Keratinocyte (primary cell): ENCODE data around the gene IFNA17. TPM values are rescaled to one million over a fixed set of nuclear protein-coding genes. Genes with fewer than 3 reads are reported as not detected.
"Not testable (repeated sequence)": the region's sequence is repeated elsewhere in the genome, so short reads cannot be mapped to it uniquely, and the experiment has no call there.

Source experiments
- DNase-seq: peaks from one replicate; pipeline ENCODE4 v3.0.0-alpha.2; 2011; ENCODE audit warnings: low read depth, missing footprints, low spot score
- FAIRE-seq: peaks from 2 replicates; lab custom pipeline; 2011; peaks lifted over from hg19 to GRCh38; lab: Jason Lieb, UNC
- H2AFZ ChIP-seq: 2 replicates; pipeline ENCODE4 v1.6.0; 2012; ENCODE audit warnings: low read length, control low read depth, inconsistent platforms; ENCODE audit not compliant: control insufficient read depth
- H3K27ac ChIP-seq: 2 replicates; pipeline ENCODE4 v1.5.1; 2011; ENCODE audit warnings: low read length; ENCODE audit not compliant: control insufficient read depth, insufficient read depth
- H3K27me3 ChIP-seq: 3 replicates; pipeline ENCODE4 v1.6.0; 2011; ENCODE audit warnings: low read length; ENCODE audit not compliant: control insufficient read depth, insufficient read depth; ENCODE audit errors: extremely low read depth
- H3K36me3 ChIP-seq, 2 experiments: 2 replicates in 1 of 2; 3 replicates in 1 of 2; pipeline ENCODE4 v1.5.1; 2011; ENCODE audit warnings: low read length in 2 of 2, mild to moderate bottlenecking in 1 of 2; ENCODE audit not compliant: control insufficient read depth in 2 of 2, insufficient read depth in 2 of 2; ENCODE audit errors: extremely low read depth in 1 of 2
- H3K4me1 ChIP-seq: 3 replicates; pipeline ENCODE4 v1.5.1; 2011; ENCODE audit warnings: low read length; ENCODE audit not compliant: control insufficient read depth, insufficient read depth; ENCODE audit errors: extremely low read depth
- H3K4me2 ChIP-seq: 3 replicates; pipeline ENCODE4 v1.6.0; 2011; ENCODE audit warnings: low read depth, low read length; ENCODE audit not compliant: control insufficient read depth, insufficient read depth; ENCODE audit errors: extremely low read depth
- H3K4me3 ChIP-seq, 3 experiments: fragments of 200-600 bp in 1 of 3; sonication (generic) in 1 of 3; 2 replicates in 2 of 3; 3 replicates in 1 of 3; pipeline ENCODE4 v1.5.1; 2011 to 2016; ENCODE audit warnings: low read length in 3 of 3, mild to moderate bottlenecking in 3 of 3, control low read depth in 2 of 3, inconsistent platforms in 1 of 3, low read depth in 1 of 3, mixed read lengths in 1 of 3, mixed run types in 1 of 3, moderate library complexity in 1 of 3; ENCODE audit not compliant: control insufficient read depth in 2 of 3, insufficient read depth in 2 of 3; ENCODE audit errors: extremely low read depth in 1 of 3
- H3K79me2 ChIP-seq: 2 replicates; pipeline ENCODE4 v1.6.0; 2012; ENCODE audit warnings: low read length; ENCODE audit not compliant: control insufficient read depth, insufficient read depth
- H3K9ac ChIP-seq: 3 replicates; pipeline ENCODE4 v1.6.0; 2011; ENCODE audit warnings: low read length; ENCODE audit not compliant: control insufficient read depth, insufficient read depth; ENCODE audit errors: extremely low read depth
- H3K9me1 ChIP-seq: 3 replicates; pipeline ENCODE4 v1.6.0; 2011; ENCODE audit warnings: low read length; ENCODE audit not compliant: control insufficient read depth, insufficient read depth; ENCODE audit errors: extremely low read depth
- H3K9me3 ChIP-seq: 2 replicates; pipeline ENCODE4 v1.5.1; 2012; ENCODE audit warnings: low read depth, low read length; ENCODE audit not compliant: control insufficient read depth
- H4K20me1 ChIP-seq: 3 replicates; pipeline ENCODE4 v1.6.0; 2011; ENCODE audit warnings: low read length; ENCODE audit not compliant: control insufficient read depth, insufficient read depth; ENCODE audit errors: extremely low read depth
- CTCF ChIP-seq, 3 experiments: IDR thresholded peaks in 1 of 3; conservative IDR thresholded peaks in 1 of 3; optimal IDR thresholded peaks in 1 of 3; 2 replicates in 2 of 3; 3 replicates in 1 of 3; pipeline versions ENCODE3 to v1.5.1; 2011; ENCODE audit warnings: low read length in 3 of 3, mild to moderate bottlenecking in 3 of 3, moderate library complexity in 2 of 3, control low read depth in 1 of 3, inconsistent platforms in 1 of 3; ENCODE audit not compliant: insufficient read depth in 2 of 3; ENCODE audit errors: extremely low read depth in 1 of 3
- EZH2 ChIP-seq: IDR thresholded peaks from one replicate; pipeline ENCODE4 v1.6.1; 2012; ENCODE audit warnings: inconsistent platforms, mild to moderate bottlenecking, low read length, moderate library complexity
- dilution Hi-C: fragments of 300-500 bp; cut with MboI; formaldehyde crosslinking; loops from one replicate; pipeline ENCODE4 v1.7.0; 2020; ENCODE audit warnings: low sequenced_read_pairs; ENCODE audit not compliant: extremely low pct_ligation_motif_present
- polyA plus RNA-seq, 5 experiments: library from polyadenylated mRNA; depleted of rRNA in 3 of 5; stranded (reverse) in 3 of 5; stranded (forward) in 1 of 5; unstranded in 1 of 5; fragments of >200 nt; gene quantifications; 1 replicate in 1 of 5; 2 replicates in 3 of 5; 3 replicates in 1 of 5; pipeline versions ENCODE4 v1.2.1 to v1.2.3, GENCODE V29; 2011 to 2012; ENCODE audit warnings: missing spikeins in 2 of 5, low read depth in 1 of 5, low replicate concordance in 1 of 5

IFNA17 gene
- polyA plus RNA-seq, 1 donor (not counting 4 experiments of a cell fraction or from before 2014, with no cell fraction given), result not detected

GRCh38 chr9:21234153-21234687, 6.2 kb upstream of the IFNA17 start:
- dilution Hi-C loops, result no loop called here
- Histone ChIP-seq H3K27ac (no peak overlapping the region), H3K36me3 (no peaks in the 10 kb centered on the region), H3K4me2 (no peak overlapping the region), H3K9ac (no peak overlapping the region), H3K9me3 (no peaks in the 10 kb centered on the region), H2AFZ (no peak overlapping the region), H3K27me3 (peaks cover 7% of the 10 kb centered on the region), H3K9me1 (no peaks in the 10 kb centered on the region), H3K4me3 (no peak overlapping the region), H4K20me1 (no peaks in the 10 kb centered on the region), H3K79me2 (no peaks in the 10 kb centered on the region), H3K4me1 (no peaks in the 10 kb centered on the region)
- TF ChIP-seq CTCF (optimal IDR thresholded peaks at IDR 0.05 in 1 of 3, IDR thresholded peaks at IDR 0.05 in 1 of 3, conservative IDR thresholded peaks at IDR 0.05 in 1 of 3; ENCODE audit: extremely low read depth in 1 of 3, insufficient read depth in 2 of 3, low read length in 3 of 3) (no peak), EZH2 (no peak)
- FAIRE-seq (no peak), DNase-seq (no peak)

GRCh38 chr9:21233258-21233657, 5.2 kb upstream of the IFNA17 start:
- Histone ChIP-seq H3K27me3 (peaks cover 7% of the 10 kb centered on the region), H3K9me3 (no peaks in the 10 kb centered on the region), H3K4me3 (no peak overlapping the region), H3K9ac (no peak overlapping the region), H2AFZ (no peak overlapping the region), H3K79me2 (no peaks in the 10 kb centered on the region), H3K4me1 (no peaks in the 10 kb centered on the region), H3K4me2 (no peak overlapping the region), H3K27ac (no peak overlapping the region), H3K9me1 (no peaks in the 10 kb centered on the region), H3K36me3 (no peaks in the 10 kb centered on the region), H4K20me1 (no peaks in the 10 kb centered on the region)
- DNase-seq, result no peak
- dilution Hi-C loops, result no loop called here
- TF ChIP-seq CTCF (optimal IDR thresholded peaks at IDR 0.05 in 1 of 3, IDR thresholded peaks at IDR 0.05 in 1 of 3, conservative IDR thresholded peaks at IDR 0.05 in 1 of 3; ENCODE audit: extremely low read depth in 1 of 3, insufficient read depth in 2 of 3, low read length in 3 of 3) (no peak), EZH2 (no peak)
- FAIRE-seq, result no peak

GRCh38 chr9:21217211-21217610, 10.8 kb downstream of the IFNA17 start, which contains the start of gene IFNA16:
Gene IFNA16 (minus strand): TSS chr9:21217311. CDS start chr9:21217305, 6 bp downstream.
- H4K20me1 ChIP-seq, H3K4me3 ChIP-seq, H3K27me3 ChIP-seq, DNase-seq, FAIRE-seq, H3K27ac ChIP-seq, H3K4me2 ChIP-seq, H3K36me3 ChIP-seq, H3K4me1 ChIP-seq, H3K79me2 ChIP-seq, H3K9ac ChIP-seq, H3K9me3 ChIP-seq, dilution Hi-C loops, H3K9me1 ChIP-seq, H2AFZ ChIP-seq: not testable (repeated sequence)
